ENCODE data around the gene OPALIN. TPM values are rescaled to one million over a fixed set of nuclear protein-coding genes. Genes with fewer than 3 reads are reported as not detected.

OPALIN gene, protein sequence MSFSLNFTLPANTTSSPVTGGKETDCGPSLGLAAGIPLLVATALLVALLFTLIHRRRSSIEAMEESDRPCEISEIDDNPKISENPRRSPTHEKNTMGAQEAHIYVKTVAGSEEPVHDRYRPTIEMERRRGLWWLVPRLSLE
- polyA plus RNA-seq (2014; cell fraction: cytosol; rRNA removed) = not detected in 2 replicates
- not detected in 2 replicates for polyA plus RNA-seq (2014; cell fraction: nucleus; rRNA removed)

DNA sequence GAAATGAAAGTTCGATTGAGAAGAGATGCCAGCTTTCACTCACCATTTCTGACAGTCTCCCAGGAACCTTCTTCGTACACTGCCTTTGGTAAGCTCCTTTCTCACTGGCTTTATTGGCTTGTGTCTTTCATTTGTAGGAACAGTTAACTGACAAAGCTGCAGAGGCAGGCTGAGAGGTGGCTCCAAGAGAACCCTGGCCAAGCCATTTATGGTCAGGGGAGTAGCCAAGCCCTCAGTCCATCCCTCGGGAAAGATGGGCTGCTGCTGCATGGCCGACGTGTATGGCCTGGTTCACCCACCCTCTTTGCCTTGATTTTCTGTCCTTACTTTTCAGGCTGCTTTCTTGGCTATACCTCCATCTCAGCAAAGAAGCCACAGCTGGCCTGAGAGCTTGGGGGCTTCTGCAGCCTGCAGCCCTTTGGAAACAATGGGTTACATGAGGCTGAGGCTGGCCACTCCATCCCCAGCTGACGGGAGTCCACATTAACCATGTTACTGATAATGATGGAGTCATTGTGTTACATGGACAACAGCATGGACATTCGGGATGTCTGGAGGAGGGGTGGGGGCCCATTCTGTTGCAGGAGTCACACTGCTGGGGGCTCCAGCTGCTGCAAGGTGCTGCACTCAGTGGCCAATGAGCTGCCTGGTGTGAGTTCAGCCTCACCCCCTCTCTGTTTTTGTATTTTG lies at the start of gene OPALIN:
OPALIN (minus strand) TSS at position 152 of the 690 bp plus-strand sequence; CDS start at position 46, 106 bp downstream.
- DNase-seq (ENCODE audit: low spot score) = no peak

DNA sequence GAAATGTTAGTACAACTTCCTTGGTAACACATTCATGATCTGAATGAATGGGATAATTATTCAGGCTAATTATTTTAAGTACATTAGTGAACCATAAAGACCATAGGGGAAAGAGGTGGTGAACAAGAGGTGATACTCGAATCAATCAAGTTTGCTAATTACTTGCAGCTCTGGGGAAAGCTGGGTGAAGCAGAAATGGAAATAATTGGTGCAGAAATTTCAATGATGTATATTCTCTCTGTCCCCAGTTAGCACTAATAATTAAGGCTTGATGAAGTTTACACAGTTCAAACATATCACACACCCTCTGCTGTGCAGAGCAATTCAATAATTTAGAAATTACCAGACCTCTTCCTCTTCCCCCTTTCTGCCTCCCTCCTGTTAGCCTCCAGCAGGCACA lies 49.4 kb upstream of the OPALIN start:
- no peak for DNase-seq (ENCODE audit: low spot score)

DNA sequence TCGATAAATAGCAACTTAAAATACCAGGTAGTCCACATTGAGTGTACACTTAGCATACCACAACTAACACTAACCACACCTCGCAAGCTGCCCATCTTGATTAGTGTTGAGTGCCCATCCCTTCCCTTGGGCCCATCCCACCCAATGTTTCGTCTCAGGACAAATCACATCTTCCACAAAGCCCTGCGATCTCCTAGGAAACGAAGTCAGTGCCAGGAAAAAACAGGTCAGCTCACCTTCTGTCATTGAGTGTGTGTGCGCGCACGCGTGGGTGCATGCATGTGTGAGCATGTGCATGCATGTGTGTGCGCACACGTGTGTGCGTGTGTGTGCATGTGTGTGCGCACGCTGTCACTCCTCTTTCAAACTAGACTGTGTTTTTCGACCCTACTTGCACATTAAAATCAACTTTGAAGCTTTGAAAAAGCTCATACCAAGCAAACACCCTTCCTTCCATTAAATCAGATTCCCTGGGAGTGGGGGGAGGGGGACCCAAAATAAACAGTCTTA lies 48.8 kb upstream of the OPALIN start:
- DNase-seq (ENCODE audit: low spot score) = no peak

DNA sequence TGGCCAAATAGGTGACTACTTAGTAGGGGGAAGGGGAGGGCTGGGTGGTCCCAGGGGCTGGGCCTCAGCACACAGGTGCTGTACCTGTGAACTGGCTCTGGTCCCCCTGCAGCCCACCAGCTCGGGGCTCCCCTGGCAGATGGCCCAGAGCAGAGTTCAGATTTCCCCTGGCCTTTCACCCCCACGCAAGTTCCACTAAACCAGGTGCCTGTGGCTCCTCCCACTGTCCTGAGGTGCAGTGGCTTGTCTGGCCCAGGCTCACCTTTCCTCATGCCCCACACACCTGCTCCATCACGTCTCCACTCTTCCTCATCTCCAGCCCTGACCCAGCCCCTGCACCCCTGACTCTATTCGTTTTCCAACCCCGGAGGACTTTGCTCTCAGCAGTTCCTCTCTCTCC lies 47.3 kb upstream of the OPALIN start:
- no peak for DNase-seq (ENCODE audit: low spot score)

DNA sequence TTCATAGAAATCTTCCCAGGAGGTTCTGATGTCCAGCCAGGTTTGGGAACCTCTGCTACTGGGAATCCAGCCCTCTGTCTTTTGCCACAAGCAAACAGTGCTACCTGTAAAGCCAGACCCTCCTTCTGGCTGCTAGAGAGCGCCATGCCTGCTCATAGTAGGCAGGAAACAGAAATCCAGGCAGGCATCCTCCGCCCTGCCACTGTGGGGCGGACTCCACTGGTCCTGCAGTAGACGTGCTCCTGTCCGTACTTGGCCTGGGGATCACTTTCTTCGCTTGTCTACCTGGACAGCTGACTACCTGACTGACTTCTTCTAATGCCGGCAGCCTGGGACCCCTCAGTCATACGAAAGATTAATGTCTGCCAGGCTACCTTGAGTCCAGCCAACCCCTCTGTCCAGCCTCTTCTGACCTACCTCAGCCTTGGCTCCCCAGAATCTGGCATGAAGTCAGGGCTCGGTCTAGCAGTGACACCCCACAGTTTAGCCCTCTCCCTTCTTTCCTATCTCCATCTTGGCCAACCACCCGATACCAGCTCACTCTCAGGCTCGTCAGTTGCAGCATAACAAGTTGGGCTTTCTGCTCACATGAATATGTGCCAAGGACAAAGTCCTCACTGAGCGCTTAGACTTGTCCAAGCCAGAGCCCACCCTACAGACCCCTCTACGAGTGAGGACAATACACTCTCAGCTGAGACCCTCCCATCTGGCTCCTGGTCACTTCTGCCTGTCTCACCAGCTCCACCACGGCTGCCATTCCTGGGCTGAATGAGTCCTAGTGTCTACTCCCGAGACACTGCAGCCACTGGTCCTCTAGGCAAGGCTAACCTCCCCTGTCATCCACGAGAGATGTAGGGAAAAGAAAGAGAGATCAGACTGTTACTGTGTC lies 43.9 kb upstream of the OPALIN start:
- no peak for DNase-seq (ENCODE audit: low spot score)

DNA sequence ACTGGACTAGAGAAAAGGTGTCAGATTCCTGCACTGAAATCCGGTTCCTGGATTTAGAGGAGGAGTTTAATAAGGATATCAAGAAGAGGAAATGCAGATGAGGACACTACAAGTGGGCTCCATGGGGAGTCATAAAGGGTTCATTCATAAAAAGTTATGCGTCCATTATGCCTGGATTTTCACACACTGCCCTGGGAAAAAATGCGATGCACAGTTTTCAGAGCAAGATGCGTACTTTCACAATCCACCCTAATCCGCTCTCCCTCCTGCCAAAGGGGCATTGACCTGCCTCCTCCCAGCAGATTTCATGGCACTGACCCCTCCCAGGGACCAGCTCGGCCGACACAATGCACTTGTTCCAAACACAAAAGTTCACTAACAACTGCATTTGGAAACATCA lies 42.2 kb upstream of the OPALIN start:
- DNase-seq (ENCODE audit: low spot score) = no peak

DNA sequence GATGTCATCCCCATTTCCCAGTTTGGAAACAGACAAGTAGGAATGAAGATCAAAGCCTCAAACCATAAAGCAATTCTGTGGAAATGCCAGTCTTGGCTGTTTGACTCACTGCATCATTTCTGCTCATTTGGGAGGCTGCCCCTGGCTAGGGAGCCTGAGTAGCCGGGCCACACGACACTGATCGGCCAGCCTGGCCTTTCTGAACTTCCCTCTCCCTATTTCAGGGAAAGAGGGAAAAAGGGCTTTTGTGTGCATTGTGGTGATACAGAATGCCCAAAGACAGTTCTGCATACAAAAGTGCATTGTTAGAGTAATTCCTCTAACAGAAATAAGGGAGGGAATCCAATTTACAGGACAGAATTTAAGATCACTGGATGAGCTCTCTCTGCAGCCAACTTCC lies 41.7 kb upstream of the OPALIN start:
- no peak for DNase-seq (ENCODE audit: low spot score)

DNA sequence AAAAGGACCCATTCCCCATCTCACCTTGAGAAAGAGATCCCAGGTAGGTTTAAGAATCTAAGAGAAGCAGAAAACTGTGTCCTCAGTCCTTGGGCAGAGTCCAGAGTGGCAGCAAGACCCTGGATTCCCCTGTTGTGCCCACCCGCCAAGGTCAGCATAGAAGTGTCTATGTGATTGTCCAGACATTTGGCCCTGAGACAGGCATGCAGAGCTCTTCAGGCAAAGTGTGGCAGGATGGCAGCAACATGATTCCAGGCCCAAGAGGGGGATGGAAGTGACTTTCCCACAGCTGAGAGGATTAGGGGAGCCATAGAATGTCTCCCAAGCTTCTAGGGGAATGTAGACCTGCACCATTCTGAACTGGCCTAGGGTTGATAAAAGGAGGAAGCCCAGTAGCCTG lies 39.1 kb upstream of the OPALIN start:
- no peak for DNase-seq (ENCODE audit: low spot score)

DNA sequence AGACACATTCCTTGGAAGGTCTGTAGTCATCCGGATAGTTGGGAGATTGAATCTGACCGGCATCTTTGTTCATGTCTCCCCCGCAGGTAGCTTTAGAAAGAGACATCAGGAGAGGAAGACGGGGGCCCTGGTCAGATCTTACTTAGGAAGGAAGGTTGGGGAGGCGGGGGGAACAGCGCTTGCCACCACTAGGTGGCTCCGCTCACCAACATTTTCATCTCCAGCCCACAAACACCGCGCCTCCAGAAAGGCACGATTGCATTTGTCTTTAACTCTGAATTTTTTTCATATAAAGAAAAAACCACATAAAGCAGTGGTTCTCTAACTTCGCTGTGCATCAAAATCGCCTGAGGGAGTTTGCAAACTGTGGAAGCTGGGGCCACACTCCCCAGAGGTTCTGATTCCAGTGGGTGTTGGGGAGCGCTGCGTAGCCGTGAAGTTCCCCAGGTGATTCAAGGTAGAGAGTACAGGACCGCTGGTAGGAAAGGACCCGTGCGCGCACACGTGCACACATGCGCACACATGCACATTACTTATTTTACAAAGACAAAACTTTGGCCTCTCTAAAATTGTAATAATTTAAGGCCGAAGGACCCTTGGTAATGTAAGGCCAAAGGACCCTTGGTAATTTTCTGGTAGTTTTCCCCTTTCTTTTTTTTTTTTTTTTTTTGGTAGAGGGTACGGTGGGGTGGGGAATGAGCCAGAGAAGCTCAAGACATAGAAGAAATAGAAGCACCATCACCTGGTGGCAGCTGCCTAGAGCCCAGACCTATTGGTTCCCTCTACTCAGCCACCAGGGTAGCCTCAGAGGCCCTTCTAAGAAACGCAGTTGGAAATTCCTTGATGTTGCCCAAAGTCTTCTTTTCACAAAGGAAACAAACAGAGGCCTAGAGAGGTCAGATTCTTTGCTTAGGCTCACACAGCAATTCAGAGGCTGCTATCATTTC lies 37.4 kb upstream of the OPALIN start:
- peak; percentile 59 for DNase-seq (ENCODE audit: low spot score)

DNA sequence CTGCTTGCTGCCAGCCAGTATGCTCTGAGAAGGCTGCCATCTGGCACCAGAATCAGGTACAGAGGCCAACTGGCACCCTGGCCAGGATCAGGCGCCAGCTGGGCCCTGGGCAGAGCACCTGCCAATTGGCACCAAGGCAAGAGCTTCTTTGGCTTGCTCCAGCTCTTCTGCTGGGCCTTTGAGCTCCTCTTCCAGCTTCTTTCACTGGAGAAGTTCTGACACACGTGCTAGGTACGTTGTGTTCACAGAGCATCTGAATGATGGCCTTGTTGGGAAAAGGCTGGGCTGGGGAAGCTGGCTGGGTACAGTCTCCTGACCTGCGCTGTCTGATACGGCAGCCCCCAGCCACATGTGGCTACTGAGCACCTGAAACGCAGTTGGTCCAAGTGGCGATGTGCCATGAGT lies 31.7 kb upstream of the OPALIN start:
- no peak for DNase-seq (ENCODE audit: low spot score)

DNA sequence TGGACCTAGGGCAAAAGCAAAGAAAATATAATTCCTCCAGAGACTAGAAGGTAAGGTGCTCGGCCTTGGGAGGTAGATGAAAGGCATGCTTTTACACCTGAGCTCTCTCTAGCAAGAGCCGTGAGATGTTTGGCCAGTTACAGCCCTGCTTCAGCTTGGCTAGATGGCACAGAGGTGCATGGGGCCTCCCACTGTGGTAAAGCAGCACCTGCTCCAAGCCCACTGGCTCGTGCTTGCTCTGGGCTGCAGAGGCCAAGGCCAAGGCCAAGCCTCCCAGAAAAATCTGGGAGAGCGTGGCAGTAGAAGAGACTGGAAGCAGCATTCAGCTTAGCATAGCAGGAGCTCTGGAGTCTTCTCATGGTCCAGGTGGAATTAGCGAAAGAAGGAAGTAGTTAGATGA lies 31.0 kb upstream of the OPALIN start:
- DNase-seq (ENCODE audit: low spot score) = no peak

DNA sequence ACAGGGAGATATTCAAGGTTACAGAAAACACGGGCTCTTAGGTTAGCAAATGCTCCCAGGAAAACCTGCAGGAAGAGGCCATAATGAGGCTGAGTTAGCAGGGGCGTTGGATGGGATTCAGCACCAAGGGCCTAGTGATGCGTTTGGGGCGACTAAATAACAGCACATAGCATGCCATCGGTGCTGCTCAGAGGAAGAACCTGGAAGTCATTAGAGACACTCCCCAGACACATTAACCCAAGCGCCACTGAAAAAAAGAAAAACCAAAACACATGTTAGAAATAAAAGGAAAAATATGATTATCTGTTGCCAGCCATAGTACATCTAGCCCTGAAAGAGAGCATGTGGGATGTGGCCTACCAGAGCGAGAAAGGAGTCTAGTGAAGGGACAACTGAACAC lies 28.8 kb upstream of the OPALIN start:
- no peak for DNase-seq (ENCODE audit: low spot score)

DNA sequence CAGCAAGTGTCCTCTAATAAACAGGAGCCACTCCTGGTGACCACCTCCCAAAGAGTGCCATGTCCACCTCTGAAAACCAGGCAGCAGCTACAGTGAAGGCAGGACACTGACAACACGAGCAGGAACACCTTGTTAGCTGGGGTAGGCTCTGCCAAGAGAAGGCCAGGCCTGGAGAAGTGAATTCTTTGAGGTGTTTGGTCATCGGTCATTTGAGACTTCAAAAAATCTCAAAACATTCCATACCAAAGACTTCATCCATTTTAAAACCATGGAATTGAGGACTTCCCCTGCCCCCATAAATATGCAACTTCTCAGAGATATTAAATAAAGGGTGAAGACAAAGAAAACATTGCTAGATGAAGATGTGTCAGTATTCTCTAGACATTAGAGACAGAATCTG lies 28.4 kb upstream of the OPALIN start:
- DNase-seq (ENCODE audit: low spot score) = no peak

DNA sequence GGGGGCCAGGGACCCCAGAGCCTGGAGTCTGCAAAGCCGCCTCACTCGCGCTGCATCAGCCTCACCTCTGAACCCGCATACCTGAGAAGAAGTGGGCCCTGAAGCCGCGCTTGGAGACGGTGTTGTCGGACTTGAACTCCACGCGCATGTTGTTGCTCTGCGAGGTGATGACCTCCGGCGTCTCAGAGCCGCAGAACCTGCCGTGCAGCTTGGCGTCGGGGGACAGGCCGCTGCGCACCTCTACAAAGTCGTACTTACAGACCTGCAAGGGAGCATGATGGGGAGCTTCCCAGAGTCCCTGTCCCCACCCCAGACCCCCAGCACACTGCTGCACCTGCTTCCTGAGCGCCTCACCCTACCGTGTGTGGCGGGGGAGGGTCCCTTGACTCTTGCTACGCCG lies 25.7 kb upstream of the OPALIN start:
- no peak for DNase-seq (ENCODE audit: low spot score)

DNA sequence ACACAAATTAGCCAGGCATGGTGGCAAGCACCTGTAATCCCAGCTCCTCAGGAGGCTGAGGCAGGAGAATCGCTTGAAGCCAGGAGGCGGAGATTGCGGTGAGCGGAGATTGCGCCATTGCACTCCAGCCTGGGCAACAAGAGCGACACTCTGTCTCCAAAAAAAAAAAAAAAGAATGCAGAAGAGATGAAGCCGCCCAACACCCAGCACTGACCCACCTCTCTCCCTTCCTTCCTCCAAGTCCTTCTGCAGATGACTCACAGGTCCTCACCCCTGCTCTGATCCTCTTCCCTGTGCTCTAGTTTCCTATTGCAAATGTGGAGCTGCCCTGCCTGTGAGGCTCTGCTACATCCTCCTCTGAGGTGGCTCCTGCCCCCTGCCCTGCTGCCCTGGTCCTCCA lies 22.0 kb upstream of the OPALIN start:
- DNase-seq (ENCODE audit: low spot score) = no peak

DNA sequence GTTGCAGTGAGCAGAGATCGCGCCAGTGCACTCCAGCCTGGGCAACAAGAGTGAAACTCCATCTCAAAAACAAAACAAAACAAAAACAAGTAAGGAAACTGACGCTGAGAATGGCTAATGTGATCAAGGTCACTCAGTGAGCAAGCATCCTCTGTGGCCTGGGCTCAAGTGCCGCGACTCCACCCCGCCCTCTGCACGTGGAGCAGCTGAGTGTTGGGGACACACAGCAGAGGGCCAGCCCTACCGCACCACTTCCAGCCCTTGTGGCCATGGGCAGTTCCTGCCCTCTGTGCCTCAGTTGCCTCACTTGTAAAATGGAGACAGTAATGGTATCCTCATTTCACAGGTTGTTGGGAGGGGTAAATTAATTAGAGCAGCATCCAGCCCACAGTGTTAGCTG lies 21.0 kb upstream of the OPALIN start:
- no peak for DNase-seq (ENCODE audit: low spot score)

DNA sequence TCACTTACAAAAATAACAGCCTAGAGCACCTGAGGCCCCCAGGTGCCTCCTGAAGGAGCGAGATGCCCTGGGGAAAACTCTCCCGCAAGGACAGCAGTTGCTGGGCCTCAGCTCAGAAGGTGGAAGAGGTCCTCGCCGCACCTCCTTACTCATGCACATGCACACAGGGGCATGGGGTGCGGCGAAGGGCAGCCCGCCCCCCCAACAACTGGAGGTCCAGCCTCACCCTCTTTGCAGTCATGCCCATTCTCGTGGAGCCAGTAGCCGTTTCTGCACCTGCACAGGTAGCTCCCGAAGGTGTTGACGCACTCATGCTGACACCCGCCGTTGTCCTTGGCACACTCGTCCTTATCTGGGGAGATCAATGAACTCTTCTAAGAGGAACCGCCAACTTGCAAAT lies 19.9 kb upstream of the OPALIN start:
- DNase-seq (ENCODE audit: low spot score) = no peak

DNA sequence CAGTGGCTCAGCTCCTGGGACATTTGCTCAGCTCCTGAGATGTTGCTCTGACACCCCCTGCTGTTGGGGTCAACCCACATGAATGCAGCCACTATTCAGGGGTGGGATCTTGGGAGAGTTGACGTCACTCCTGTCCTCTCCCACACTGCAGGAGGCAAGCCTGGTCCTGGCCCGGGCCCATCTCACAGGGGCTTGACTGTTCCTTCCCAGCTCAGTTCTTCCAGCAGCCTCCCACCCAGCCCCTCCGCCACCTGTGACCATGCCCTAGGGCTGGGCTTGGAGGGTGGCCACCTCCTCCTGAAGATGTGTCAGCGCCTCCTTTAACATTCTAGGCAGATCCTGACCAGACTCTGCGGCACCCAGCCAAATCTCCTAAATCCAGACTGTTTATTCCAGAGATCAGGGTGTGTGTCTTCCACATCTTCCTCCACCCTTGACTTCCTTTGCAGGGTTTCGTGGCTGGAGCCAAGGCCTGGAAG lies 19.1 kb upstream of the OPALIN start:
- DNase-seq (ENCODE audit: low spot score) = no peak

DNA sequence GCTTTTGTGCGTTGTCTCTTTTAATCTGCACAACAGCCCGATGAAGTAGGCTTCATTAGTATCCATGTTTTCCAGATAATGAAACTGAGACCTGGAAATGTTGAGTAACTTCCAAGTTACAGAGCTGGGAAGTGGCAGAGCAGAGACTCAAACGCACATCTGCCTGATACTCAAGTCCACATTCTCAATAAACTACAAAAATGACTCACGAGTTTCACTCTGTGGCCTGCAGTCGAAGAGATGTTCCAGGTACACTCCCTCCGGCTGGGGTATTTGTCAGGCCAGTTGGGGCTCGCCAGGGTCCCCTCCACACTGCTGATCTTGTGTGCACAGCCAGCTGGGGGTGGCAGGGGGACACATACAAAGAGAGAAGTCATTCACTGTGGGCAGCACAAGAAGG lies 17.7 kb upstream of the OPALIN start:
- no peak for DNase-seq (ENCODE audit: low spot score)

DNA sequence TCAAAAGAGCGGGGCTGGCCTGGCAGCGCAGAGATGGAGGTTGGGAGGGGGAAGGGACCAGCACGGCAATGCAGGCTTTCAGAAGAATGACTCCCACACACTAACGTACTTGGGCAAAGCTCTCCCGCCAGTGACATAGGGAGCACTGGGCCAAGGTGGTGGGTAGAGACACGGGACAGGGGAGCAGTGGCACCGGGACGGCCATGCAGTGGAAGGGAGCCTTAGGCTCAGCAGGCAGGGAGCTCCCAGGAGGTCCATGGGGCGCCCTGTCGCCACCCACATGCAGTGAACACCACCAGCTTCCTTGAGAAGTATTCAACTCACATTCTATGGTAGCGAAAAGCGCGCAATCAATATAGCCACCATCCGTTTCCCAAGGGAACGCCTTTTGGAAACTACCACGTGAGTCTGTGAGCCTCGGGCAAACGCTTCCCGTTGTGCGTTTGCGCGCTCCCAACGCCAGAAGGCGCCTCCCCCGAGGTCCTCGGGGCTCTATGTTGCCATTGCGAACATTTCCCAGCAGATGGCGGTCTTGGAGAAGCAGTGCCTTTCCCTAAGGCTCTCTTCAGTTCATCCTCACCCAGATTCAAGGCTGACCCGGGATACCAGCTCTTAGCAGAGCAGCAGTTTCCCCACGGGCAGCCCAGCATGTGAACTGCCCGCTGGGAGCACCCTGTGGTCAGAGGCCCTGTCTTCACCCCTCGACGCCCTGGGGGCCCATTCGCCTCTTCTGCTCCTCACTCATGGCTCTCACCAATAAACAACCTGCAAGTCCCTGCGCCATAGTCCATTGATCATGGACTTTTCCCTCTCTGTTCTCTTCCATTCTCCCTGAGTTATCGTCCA lies 16.4 kb upstream of the OPALIN start:
- peak; percentile 88 for DNase-seq (ENCODE audit: low spot score)

Data from SK-N-DZ (cell line).